ENCODE measurements around the gene CDH13. TPM values are rescaled to one million over a fixed set of nuclear protein-coding genes. Genes with fewer than 3 reads are reported as not detected.

Gene CDH13
- total RNA-seq, 2 experiments from 2014 or later: not detected

- H3K36me3 ChIP-seq (ENCODE audit: insufficient read depth, low read length): no peaks in the 10 kb centered on the region
- H3K9me3 ChIP-seq (ENCODE audit: low read length): no peaks in the 10 kb centered on the region
- no TSS peak for BruUV-seq (replicated peaks)
- no peak overlapping the region for H3K4me2 ChIP-seq (ENCODE audit: low read length)
- no peaks in the 10 kb centered on the region for H4K20me1 ChIP-seq (ENCODE audit: insufficient read depth, low read length)
- intact Hi-C loops (cut with micrococcal nuclease; ENCODE audit: unreplicated experiment): no loop called here
- no peaks in the 10 kb centered on the region for H3K9me2 ChIP-seq (ENCODE audit: insufficient read depth, low read length)
- H3K27ac ChIP-seq (ENCODE audit: low read depth, low read length, poor library complexity, severe bottlenecking): no peak overlapping the region
- H3K4me3 ChIP-seq (ENCODE audit: low read depth, low read length, poor library complexity, severe bottlenecking): no peak overlapping the region
- CTCF ChIA-PET (ENCODE audit: unreplicated experiment): no interaction called here
- H3K4me1 ChIP-seq (ENCODE audit: insufficient read depth, low read length, poor library complexity, severe bottlenecking): no peaks in the 10 kb centered on the region
- POLR2A ChIA-PET: no interaction called here
- H2AFZ ChIP-seq (ENCODE audit: low read length): no peak overlapping the region
- no peak for DNase-seq (ENCODE audit: low spot score)
- TF ChIP-seq EZH2phosphoT487 (IDR thresholded peaks at IDR 0.05; ENCODE audit: borderline replicate concordance, low read depth, low read length) (no peak), CTCF (conservative IDR thresholded peaks at IDR 0.05; ENCODE audit: low read length) (no peak)
- no peaks in the 10 kb centered on the region for H3K79me2 ChIP-seq (ENCODE audit: insufficient read depth, low read depth, low read length)
Observed at GRCh38 chr16:82784573-82784968, 157.8 kb downstream of the CDH13 start.

- no peaks in the 10 kb centered on the region for H4K20me1 ChIP-seq (ENCODE audit: insufficient read depth, low read length)
- H3K79me2 ChIP-seq (ENCODE audit: insufficient read depth, low read depth, low read length): no peaks in the 10 kb centered on the region
- H3K9me2 ChIP-seq (ENCODE audit: insufficient read depth, low read length): no peaks in the 10 kb centered on the region
- ChIA-PET CTCF (ENCODE audit: unreplicated experiment) (no interaction called here), POLR2A (no interaction called here)
- H3K36me3 ChIP-seq (ENCODE audit: insufficient read depth, low read length): no peaks in the 10 kb centered on the region
- no TSS peak for BruUV-seq (replicated peaks)
- DNase-seq (ENCODE audit: low spot score): no peak
- no peak overlapping the region for H2AFZ ChIP-seq (ENCODE audit: low read length)
- no peak overlapping the region for H3K4me2 ChIP-seq (ENCODE audit: low read length)
- no peaks in the 10 kb centered on the region for H3K4me1 ChIP-seq (ENCODE audit: insufficient read depth, low read length, poor library complexity, severe bottlenecking)
- H3K27ac ChIP-seq (ENCODE audit: low read depth, low read length, poor library complexity, severe bottlenecking): no peak overlapping the region
- H3K9me3 ChIP-seq (ENCODE audit: low read length): no peaks in the 10 kb centered on the region
- TF ChIP-seq EZH2phosphoT487 (IDR thresholded peaks at IDR 0.05; ENCODE audit: borderline replicate concordance, low read depth, low read length) (no peak), CTCF (conservative IDR thresholded peaks at IDR 0.05; ENCODE audit: low read length) (no peak)
- no peak overlapping the region for H3K4me3 ChIP-seq (ENCODE audit: low read depth, low read length, poor library complexity, severe bottlenecking)
- intact Hi-C loops (cut with micrococcal nuclease; ENCODE audit: unreplicated experiment): no loop called here
Observed at GRCh38 chr16:82788225-82788624, 161.5 kb downstream of the CDH13 start.

GRCh38 chr16:82788919-82789318 is 162.2 kb downstream of the CDH13 start:
- no peaks in the 10 kb centered on the region for H3K4me1 ChIP-seq (ENCODE audit: insufficient read depth, low read length, poor library complexity, severe bottlenecking)
- no peaks in the 10 kb centered on the region for H3K79me2 ChIP-seq (ENCODE audit: insufficient read depth, low read depth, low read length)
- POLR2A ChIA-PET: no interaction called here
- no peaks in the 10 kb centered on the region for H4K20me1 ChIP-seq (ENCODE audit: insufficient read depth, low read length)
- no peaks in the 10 kb centered on the region for H3K9me3 ChIP-seq (ENCODE audit: low read length)
- H3K4me3 ChIP-seq (ENCODE audit: low read depth, low read length, poor library complexity, severe bottlenecking): no peak overlapping the region
- CTCF ChIA-PET (ENCODE audit: unreplicated experiment): no interaction called here
- intact Hi-C loops (cut with micrococcal nuclease; ENCODE audit: unreplicated experiment): no loop called here
- H3K36me3 ChIP-seq (ENCODE audit: insufficient read depth, low read length): no peaks in the 10 kb centered on the region
- TF ChIP-seq CTCF (conservative IDR thresholded peaks at IDR 0.05; ENCODE audit: low read length): no peak
- TF ChIP-seq EZH2phosphoT487 (IDR thresholded peaks at IDR 0.05; ENCODE audit: borderline replicate concordance, low read depth, low read length): no peak
- H3K4me2 ChIP-seq (ENCODE audit: low read length): no peak overlapping the region
- no TSS peak for BruUV-seq (replicated peaks)
- H3K9me2 ChIP-seq (ENCODE audit: insufficient read depth, low read length): no peaks in the 10 kb centered on the region
- no peak overlapping the region for H3K27ac ChIP-seq (ENCODE audit: low read depth, low read length, poor library complexity, severe bottlenecking)
- no peak for DNase-seq (ENCODE audit: low spot score)
- H2AFZ ChIP-seq (ENCODE audit: low read length): no peak overlapping the region

Data from OCI-LY7 (cell line).